K562 (cell line): ENCODE results near the gene BBC3. TPM values are rescaled to one million over a fixed set of nuclear protein-coding genes. Genes with fewer than 3 reads are reported as not detected.

Experiments
- ATAC-seq: fragments of 200-7000 bp; cut with Tn5 transposase; 3 replicates; pipeline ENCODE4 v1.9.1; 2020; ENCODE audit warnings: moderate library complexity
- BruUV-seq: library from RNA; stranded (reverse); fragments of 400-500 nt; replicated peaks from 2 replicates; lab custom pipeline; 2021; lab: Mats Ljungman, UMichigan
- CTCF ChIA-PET: fragments of 300-600 bp; formaldehyde crosslinking; extraction: SDS; loops from one replicate; lab custom pipeline; 2021; ENCODE audit warnings: low intra/inter-chr PET ratio; lab: Yijun Ruan, JAX
- POLR2A ChIA-PET: fragments of 300-600, 350-650 bp; sonication (Branson Sonifier 250); formaldehyde crosslinking; extraction: SDS; loops from one replicate; lab custom pipeline; 2021; ENCODE audit warnings: antibody characterized with exemption, inconsistent platforms; lab: Yijun Ruan, JAX
- DNase-seq, 4 experiments: peaks; one replicate each; pipeline versions ENCODE4 v3.0.0 to v3.0.0-alpha.2; 2011 to 2018; ENCODE audit warnings: low spot score in 3 of 4, mixed read lengths in 3 of 4; ENCODE audit errors: extremely low read depth in 1 of 4
- FAIRE-seq: peaks from 2 replicates; lab custom pipeline; 2011; peaks lifted over from hg19 to GRCh38; lab: Jason Lieb, UNC
- H2AFZ ChIP-seq: 2 replicates; pipeline ENCODE4 v1.6.0; 2011; ENCODE audit warnings: low read depth, low read length, control low read depth, inconsistent platforms
- H3K27ac ChIP-seq: fragments of 200-600 bp; 3 replicates; pipeline ENCODE4 v1.8.0; 2011; ENCODE audit warnings: low read depth, mild to moderate bottlenecking, control low read depth, inconsistent platforms, low read length, moderate library complexity, mixed read lengths; ENCODE audit errors: extremely low read depth
- H3K27me3 ChIP-seq, 2 experiments: fragments of 300-600 bp in 1 of 2; 2 replicates in 1 of 2; 3 replicates in 1 of 2; pipeline versions ENCODE4 v1.6.0 to v1.8.0; 2011; ENCODE audit warnings: inconsistent platforms in 2 of 2, low read length in 2 of 2, mild to moderate bottlenecking in 1 of 2, mixed read lengths in 1 of 2, moderate library complexity in 1 of 2; ENCODE audit not compliant: control insufficient read depth in 2 of 2, insufficient read depth in 2 of 2
- H3K36me3 ChIP-seq: fragments of 300-600 bp; 3 replicates; pipeline ENCODE4 v1.8.0; 2011; ENCODE audit warnings: mild to moderate bottlenecking, low read length, inconsistent platforms; ENCODE audit not compliant: control insufficient read depth, insufficient read depth
- H3K4me1 ChIP-seq, 2 experiments: fragments of 200-600 bp in 1 of 2; replicated peaks in 1 of 2; 2 replicates in 1 of 2; 3 replicates in 1 of 2; pipeline versions ENCODE4 v1.5.1 to v1.8.0; 2011; ENCODE audit warnings: inconsistent platforms in 2 of 2, low read length in 2 of 2, mild to moderate bottlenecking in 1 of 2, mixed read lengths in 1 of 2, moderate library complexity in 1 of 2; ENCODE audit not compliant: control insufficient read depth in 2 of 2, insufficient read depth in 2 of 2
- H3K4me2 ChIP-seq: 2 replicates; pipeline ENCODE4 v1.6.1; 2011; ENCODE audit warnings: low read length, control low read depth, inconsistent platforms, mixed read lengths; ENCODE audit not compliant: insufficient read depth
- H3K4me3 ChIP-seq: fragments of 200-600 bp; sonication (generic), shearing (Covaris generic); 2 replicates; pipeline ENCODE4 v1.5.1; 2016; ENCODE audit warnings: control low read depth, inconsistent platforms
- H3K79me2 ChIP-seq: fragments of 200-600 bp; 3 replicates; pipeline ENCODE4 v1.8.0; 2011; ENCODE audit warnings: low read length, inconsistent platforms; ENCODE audit not compliant: control insufficient read depth, insufficient read depth
- H3K9ac ChIP-seq, 2 experiments: 2 replicates each; pipeline versions ENCODE4 v1.6.0 to v1.6.1; 2011; ENCODE audit warnings: low read depth in 2 of 2, low read length in 2 of 2, control low read depth in 1 of 2, inconsistent platforms in 1 of 2, mild to moderate bottlenecking in 1 of 2, mixed read lengths in 1 of 2; ENCODE audit not compliant: insufficient read depth in 1 of 2
- H3K9me1 ChIP-seq: one replicate; pipeline ENCODE4 v1.6.0; 2011; ENCODE audit warnings: inconsistent platforms, mild to moderate bottlenecking, low read length, moderate library complexity; ENCODE audit not compliant: control insufficient read depth, insufficient read depth
- H3K9me3 ChIP-seq: replicated peaks from 2 replicates; pipeline ENCODE4 v1.5.1; 2011; ENCODE audit warnings: low read depth, low read length, inconsistent platforms; ENCODE audit not compliant: control insufficient read depth, insufficient read depth
- H4K20me1 ChIP-seq: replicated peaks from 2 replicates; pipeline ENCODE4 v1.6.1; 2011; ENCODE audit warnings: low read length, inconsistent platforms, mixed read lengths; ENCODE audit not compliant: control insufficient read depth, insufficient read depth
- DEAF1 ChIP-seq: fragments of 450-650 bp; formaldehyde crosslinking; IDR thresholded peaks from 2 replicates; pipeline ENCODE4 v1.4.0; 2020; ENCODE audit warnings: mild to moderate bottlenecking, moderate library complexity
- FOXJ3 ChIP-seq: sonication (generic); formaldehyde crosslinking; IDR thresholded peaks from 2 replicates; pipeline ENCODE4 v1.4.0; 2020; ENCODE audit warnings: mild to moderate bottlenecking, missing genetic modification reagents
- GTF2E2 ChIP-seq: fragments of 200-800 bp; sonication (Bioruptor generic); IDR thresholded peaks from 2 replicates; pipeline ENCODE4 v1.6.1; 2016; ENCODE audit warnings: missing genetic modification characterization, missing compliant biosample characterization
- NFRKB ChIP-seq: fragments of 450-650 bp; IDR thresholded peaks from 2 replicates; pipeline ENCODE4 v1.6.1; 2016; ENCODE audit warnings: low read depth
- POLR3A ChIP-seq: IDR thresholded peaks from 2 replicates; pipeline ENCODE4 v1.6.1; 2011; ENCODE audit warnings: borderline replicate concordance, mild to moderate bottlenecking, moderate library complexity; ENCODE audit not compliant: insufficient read length, insufficient read depth; ENCODE audit errors: extremely low read depth
- TBL1XR1 ChIP-seq, 2 experiments: IDR thresholded peaks; 2 replicates each; pipeline ENCODE4 v1.6.1; 2012; ENCODE audit warnings: improper control_type of control experiment in 2 of 2, low read length in 2 of 2, mild to moderate bottlenecking in 1 of 2
- U2AF2 ChIP-seq: fragments of 200-400 bp; formaldehyde crosslinking; optimal IDR thresholded peaks from 2 replicates; pipeline ENCODE3; 2017; ENCODE audit warnings: low read depth, mild to moderate bottlenecking, low read length
- USF1 ChIP-seq: sonication (generic); formaldehyde crosslinking; IDR thresholded peaks from 2 replicates; pipeline ENCODE4 v1.9.0; 2022; ENCODE audit warnings: mild to moderate bottlenecking, missing genetic modification reagents
- ZNF121 ChIP-seq: sonication (generic); formaldehyde crosslinking; conservative IDR thresholded peaks from 2 replicates; pipeline ENCODE4 v1.8.0; 2022; ENCODE audit warnings: missing genetic modification reagents
- ZNF3 ChIP-seq: fragments of 250-450 bp; sonication (Bioruptor Pico); IDR thresholded peaks from 2 replicates; pipeline ENCODE4 v1.5.0; 2021; ENCODE audit warnings: mild to moderate bottlenecking, moderate library complexity
- ZNF444 ChIP-seq: fragments of 250-450 bp; sonication (Bioruptor Pico); IDR thresholded peaks from 2 replicates; pipeline ENCODE4 v1.4.0; 2020; ENCODE audit warnings: mild to moderate bottlenecking, moderate library complexity
- ZNF695 ChIP-seq: fragments of 450-650 bp; formaldehyde crosslinking; IDR thresholded peaks from 2 replicates; pipeline ENCODE4 v1.4.0; 2020; ENCODE audit warnings: mild to moderate bottlenecking, moderate library complexity
- ZNF77 ChIP-seq: fragments of 250-450 bp; sonication (Bioruptor Pico); IDR thresholded peaks from 2 replicates; pipeline ENCODE4 v1.5.0; 2020
- ZZZ3 ChIP-seq: fragments of 450-650 bp; IDR thresholded peaks from 2 replicates; pipeline ENCODE4 v1.6.1; 2016; ENCODE audit warnings: antibody characterized with exemption, mild to moderate bottlenecking, moderate library complexity
- WGBS: fragments of 100-300 bp; shearing (Covaris generic); methylation state at CpG from one replicate; pipeline ENCODE4 v1.1.6; 2016; ENCODE audit warnings: low coverage, mixed read lengths; ENCODE audit not compliant: insufficient coverage; ENCODE audit errors: missing lambda C conversion rate; 5-methylcytosine and 5-hydroxymethylcytosine counted together
- in situ Hi-C: fragments of 300-500 bp; cut with MboI; formaldehyde crosslinking; loops from 4 replicates; pipeline ENCODE4 v1.15.0; 2018; ENCODE audit warnings: inconsistent platforms, mixed read lengths
- intact Hi-C: fragments of 100-400 bp; cut with micrococcal nuclease; formaldehyde crosslinking; loops from 2 replicates; pipeline ENCODE4 v1.14.2; 2022
- polyA plus RNA-seq, 8 experiments: library from polyadenylated mRNA; depleted of rRNA in 4 of 8; stranded (reverse) in 5 of 8; unstranded in 3 of 8; fragments of >200 nt; fragmentation: Nextera tagmentation in 2 of 8; fragmentation: Illumina TruSeq in 1 of 8; extraction: Ambion mirVana in 2 of 8; extraction: Trizol in 1 of 8; gene quantifications; 2 replicates each; pipeline versions ENCODE4 v1.2.1 to v1.2.3, GENCODE V29; 2011 to 2014; ENCODE audit warnings: inconsistent platforms in 1 of 8, missing spikeins in 1 of 8
- total RNA-seq, 7 experiments: library from RNA; depleted of rRNA in 6 of 7; stranded (reverse); fragments of >200 nt in 6 of 7; fragmentation: Illumina TruSeq in 2 of 7; extraction: Trizol in 2 of 7; gene quantifications; 2 replicates each; pipeline versions ENCODE4 v1.2.1 to v1.2.3, GENCODE V29; 2011 to 2021; ENCODE audit warnings: low replicate concordance in 1 of 7
- TF ChIP-seq, protein P1 (sequence below): fragments of 450-650 bp; formaldehyde crosslinking; IDR thresholded peaks from 2 replicates; pipeline ENCODE4 v1.4.0; 2020; ENCODE audit warnings: mild to moderate bottlenecking, moderate library complexity
- TF ChIP-seq, protein P2 (sequence below): fragments of 450-650 bp; IDR thresholded peaks from 2 replicates; pipeline ENCODE4 v1.6.1; 2018; ENCODE audit warnings: mild to moderate bottlenecking, low read depth; ENCODE audit not compliant: partially characterized antibody

Gene BBC3
- total and polyA plus RNA-seq, 9 of the 15 experiments (the other 6 are each of a cell fraction or from before 2014, with no cell fraction given) = 0.15 to 30.7 (median 4.8) TPM

- 20% methylated on average over 14 of the region's 27 CpGs for WGBS
- H3K9me3 ChIP-seq = no peaks in the 10 kb centered on the region; the same call in 1 of the 2 replicates
- in situ Hi-C loops = loop anchor here (10.0 kb wide), 1 partner anchor 386 kb away; the partner anchor contains the start of gene AP2S1
- H3K9me1 ChIP-seq = no peaks in the 10 kb centered on the region
- peak overlapping the region; percentile 73 for H3K4me2 ChIP-seq
- BruUV-seq = no TSS peak
- no peaks in the 10 kb centered on the region for H3K36me3 ChIP-seq
- H3K27ac ChIP-seq = peak overlapping the region; percentile 74
- H3K27me3 ChIP-seq = no peaks in the 10 kb centered on the region
- peak overlapping the region; percentile 52 for H2AFZ ChIP-seq
- peak overlapping the region; percentile 65 to 85 for H3K9ac ChIP-seq
- DNase-seq = peak; percentile 91 to 95 (median 93)
- H3K4me1 ChIP-seq = peaks cover 28 to 51% of the 10 kb centered on the region in 2 experiments; a peak in 4 of 5 replicates
- peak; percentile 60 for FAIRE-seq
- ATAC-seq = peak; percentile 60
- no peaks in the 10 kb centered on the region for H4K20me1 ChIP-seq
- ChIA-PET POLR2A (interaction anchor here (2.0 kb wide), 1 partner anchor 15 kb away, joined by 8 read pairs; no protein-coding TSS in a partner anchor), CTCF (no interaction called here)
- no peaks in the 10 kb centered on the region; the same call in 2 of the 3 replicates for H3K79me2 ChIP-seq
- intact Hi-C loops = loop anchor here (5.0 to 10.0 kb wide), 3 partner anchors 89 to 376 kb away; partner anchors contain the start of gene ARHGAP35
- H3K4me3 ChIP-seq = no peak overlapping the region
- TF ChIP-seq ZNF3 (CRISPR knock-in tag) (no peak), USF1 (CRISPR knock-in tag) (no peak), ZNF444 (CRISPR knock-in tag) (no peak), FOXJ3 (no peak), GTF2E2 (tag) (no peak), ZZZ3 (no peak; the same call in 1 of the 2 replicates), NFRKB (peak; percentile 79; the same call in 1 of the 2 replicates), ZNF121 (CRISPR knock-in tag) (no peak), DEAF1 (no peak), ZNF77 (no peak), U2AF2 (no peak), TBL1XR1 (IDR thresholded peaks at IDR 0.05; ENCODE audit: low read length in 2 of 2) (peak; percentile 32 to 68; a peak in 1 of 4 replicates), POLR3A (no peak), ZNF695 (no peak)
- TF ChIP-seq, protein P1, sequence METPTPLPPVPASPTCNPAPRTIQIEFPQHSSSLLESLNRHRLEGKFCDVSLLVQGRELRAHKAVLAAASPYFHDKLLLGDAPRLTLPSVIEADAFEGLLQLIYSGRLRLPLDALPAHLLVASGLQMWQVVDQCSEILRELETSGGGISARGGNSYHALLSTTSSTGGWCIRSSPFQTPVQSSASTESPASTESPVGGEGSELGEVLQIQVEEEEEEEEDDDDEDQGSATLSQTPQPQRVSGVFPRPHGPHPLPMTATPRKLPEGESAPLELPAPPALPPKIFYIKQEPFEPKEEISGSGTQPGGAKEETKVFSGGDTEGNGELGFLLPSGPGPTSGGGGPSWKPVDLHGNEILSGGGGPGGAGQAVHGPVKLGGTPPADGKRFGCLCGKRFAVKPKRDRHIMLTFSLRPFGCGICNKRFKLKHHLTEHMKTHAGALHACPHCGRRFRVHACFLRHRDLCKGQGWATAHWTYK = peak; percentile 31; the same call in 1 of the 2 replicates
- TF ChIP-seq, protein P2, sequence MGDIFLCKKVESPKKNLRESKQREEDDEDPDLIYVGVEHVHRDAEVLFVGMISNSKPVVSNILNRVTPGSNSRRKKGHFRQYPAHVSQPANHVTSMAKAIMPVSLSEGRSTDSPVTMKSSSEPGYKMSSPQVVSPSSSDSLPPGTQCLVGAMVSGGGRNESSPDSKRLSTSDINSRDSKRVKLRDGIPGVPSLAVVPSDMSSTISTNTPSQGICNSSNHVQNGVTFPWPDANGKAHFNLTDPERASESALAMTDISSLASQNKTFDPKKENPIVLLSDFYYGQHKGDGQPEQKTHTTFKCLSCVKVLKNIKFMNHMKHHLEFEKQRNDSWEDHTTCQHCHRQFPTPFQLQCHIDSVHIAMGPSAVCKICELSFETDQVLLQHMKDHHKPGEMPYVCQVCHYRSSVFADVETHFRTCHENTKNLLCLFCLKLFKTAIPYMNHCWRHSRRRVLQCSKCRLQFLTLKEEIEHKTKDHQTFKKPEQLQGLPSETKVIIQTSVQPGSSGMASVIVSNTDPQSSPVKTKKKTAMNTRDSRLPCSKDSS = no peak
Measured at GRCh38 chr19:47240996-47241918, 10.3 kb upstream of the BBC3 start.
